Measurements from ENCODE around the gene TMEM271. TPM values are rescaled to one million over a fixed set of nuclear protein-coding genes. Genes with fewer than 3 reads are reported as not detected.

The TMEM271 gene
- total RNA-seq, 2 experiments from 2014 or later = not detected

GRCh38 chr4:528296-528695 lies 47.8 kb downstream of the TMEM271 start:
- Mint-ChIP-seq H3K4me3 (no peak overlapping the region), H3K4me1 (ENCODE audit: low read depth) (no peaks in the 10 kb centered on the region), H3K27ac (no peak overlapping the region), H3K36me3 (ENCODE audit: low read depth) (peaks cover 68% of the 10 kb centered on the region), H3K27me3 (ENCODE audit: low read depth) (no peaks in the 10 kb centered on the region), H3K9me3 (peaks cover 6% of the 10 kb centered on the region)
- CTCF ChIA-PET = no interaction called here
- DNase-seq = no peak
- intact Hi-C loops (cut with micrococcal nuclease) = no loop called here

DNA sequence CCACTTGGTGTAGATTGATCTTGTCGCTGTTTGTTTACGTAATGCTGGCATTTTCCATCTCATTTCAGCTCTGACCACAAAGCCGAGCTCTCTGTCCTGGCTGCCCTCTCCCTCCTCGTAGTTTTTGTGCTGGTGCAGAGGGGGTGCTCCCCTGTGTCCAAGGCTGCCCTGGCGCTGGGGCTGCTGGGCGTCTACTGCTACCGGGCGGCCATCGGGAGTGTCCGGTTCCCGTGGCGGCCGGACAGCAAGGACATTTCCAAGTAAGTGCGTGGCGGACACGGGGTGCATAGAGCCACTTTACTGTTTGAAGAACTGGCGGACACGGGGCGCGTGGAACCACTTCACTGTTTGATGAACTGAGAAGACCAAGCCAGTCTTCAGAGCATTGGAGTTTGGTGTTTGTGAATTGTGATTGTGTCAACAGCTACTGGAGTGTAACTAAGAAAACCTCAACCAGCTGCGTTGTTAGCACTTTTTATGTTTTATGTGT lies 49.1 kb downstream of the TMEM271 start:
- no peaks in the 10 kb centered on the region for H3K9me3 Mint-ChIP-seq

GRCh38 chr4:526189-526909 lies 49.7 kb downstream of the TMEM271 start:
- Mint-ChIP-seq H3K4me3 (no peak overlapping the region), H3K27ac (no peak overlapping the region), H3K9me3 (no peaks in the 10 kb centered on the region), H3K36me3 (ENCODE audit: low read depth) (peaks cover 65% of the 10 kb centered on the region), H3K27me3 (ENCODE audit: low read depth) (no peaks in the 10 kb centered on the region), H3K4me1 (ENCODE audit: low read depth) (no peaks in the 10 kb centered on the region)
- CTCF ChIA-PET = no interaction called here
- intact Hi-C loops (cut with micrococcal nuclease) = no loop called here
- no peak for DNase-seq

More for the DNA sequence above, 49.1 kb downstream of the TMEM271 start:
- intact Hi-C loops (cut with micrococcal nuclease) = no loop called here
- no peak overlapping the region for H3K4me3 Mint-ChIP-seq
- DNase-seq = no peak
- H3K36me3 Mint-ChIP-seq (ENCODE audit: low read depth) = peaks cover 66% of the 10 kb centered on the region
- H3K4me1 Mint-ChIP-seq (ENCODE audit: low read depth) = no peaks in the 10 kb centered on the region
- H3K27ac Mint-ChIP-seq = no peak overlapping the region
- CTCF ChIA-PET = interaction anchor here (0.6 kb wide), 1 partner anchor 1292 kb away, joined by 4 read pairs; no protein-coding TSS in a partner anchor
- H3K27me3 Mint-ChIP-seq (ENCODE audit: low read depth) = no peaks in the 10 kb centered on the region

GRCh38 chr4:525660-526059 lies 50.4 kb downstream of the TMEM271 start:
- Mint-ChIP-seq H3K4me1 (ENCODE audit: low read depth) (no peaks in the 10 kb centered on the region), H3K27ac (no peak overlapping the region), H3K9me3 (no peaks in the 10 kb centered on the region), H3K4me3 (no peak overlapping the region), H3K36me3 (ENCODE audit: low read depth) (peaks cover 67% of the 10 kb centered on the region), H3K27me3 (ENCODE audit: low read depth) (no peaks in the 10 kb centered on the region)
- DNase-seq = no peak
- CTCF ChIA-PET = no interaction called here
- intact Hi-C loops (cut with micrococcal nuclease) = no loop called here

DNA sequence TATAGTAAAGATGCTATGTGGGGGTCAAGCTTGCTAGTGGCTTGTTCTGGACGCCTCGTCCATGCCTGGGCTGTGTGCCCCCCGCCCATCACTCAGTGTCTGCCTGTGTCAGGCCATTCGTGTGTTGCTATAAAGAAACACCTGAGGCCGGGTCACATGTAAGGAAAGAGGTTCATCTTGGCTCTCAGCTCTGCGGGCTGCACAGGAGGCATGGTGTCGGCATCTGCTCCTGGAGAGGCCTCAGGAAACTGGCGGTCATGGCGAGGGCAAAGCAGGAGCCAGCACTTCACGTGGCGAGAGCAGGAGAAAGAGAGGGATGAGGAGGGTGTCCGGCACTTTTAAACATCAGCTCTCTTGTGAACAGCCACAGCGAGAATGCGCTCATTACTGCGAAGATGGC lies 51.9 kb downstream of the TMEM271 start:
- Mint-ChIP-seq H3K4me3 (no peak overlapping the region), H3K27ac (no peak overlapping the region), H3K27me3 (ENCODE audit: low read depth) (no peaks in the 10 kb centered on the region), H3K36me3 (ENCODE audit: low read depth) (peaks cover 61% of the 10 kb centered on the region), H3K4me1 (ENCODE audit: low read depth) (no peaks in the 10 kb centered on the region), H3K9me3 (no peaks in the 10 kb centered on the region)
- CTCF ChIA-PET = no interaction called here
- intact Hi-C loops (cut with micrococcal nuclease) = no loop called here
- DNase-seq = no peak

Other genes starting within 250 kb of the TMEM271 start
- 10 to 100 TPM; 21.2 to 23.2 TPM for gene ZNF141, start 238.5 kb downstream of the TMEM271 start, total RNA-seq
- 10 to 100 TPM; 34.0 to 36.3 TPM for gene ZNF721, start 77.1 kb downstream of the TMEM271 start, total RNA-seq
- 10 to 100 TPM; 41.7 to 43.6 TPM for gene PIGG, start 77.1 kb downstream of the TMEM271 start, total RNA-seq
- 10 to 100 TPM; 17.4 to 18.1 TPM for gene PDE6B, start 49.3 kb upstream of the TMEM271 start, total RNA-seq
- 100 to 1,000 TPM; 254 to 257 TPM for gene ATP5ME, start 98.0 kb upstream of the TMEM271 start, total RNA-seq
- gene MYL5, start 98.2 kb upstream of the TMEM271 start, total RNA-seq = 10 to 100 TPM; 12.0 to 12.9 TPM
- gene SLC49A3, start 112.9 kb upstream of the TMEM271 start, total RNA-seq = not detected
- 10 to 100 TPM; 24.7 to 25.9 TPM for gene PCGF3, start 129.5 kb upstream of the TMEM271 start, total RNA-seq
- gene CPLX1, start 249.8 kb upstream of the TMEM271 start, total RNA-seq = under 1 TPM; 0.37 to 0.48 TPM